SK-N-SH (cell line): ENCODE results near the gene BMPR1B. TPM values are rescaled to one million over a fixed set of nuclear protein-coding genes. Genes with fewer than 3 reads are reported as not detected.

Experiments
- CTCF ChIA-PET: fragments of 300-600, 350-600 bp; formaldehyde crosslinking; extraction: SDS; loops from one replicate; lab custom pipeline; 2021; lab: Yijun Ruan, JAX
- POLR2A ChIA-PET: fragments of 350-600 bp; sonication (Branson Sonifier 250); formaldehyde crosslinking; extraction: SDS; loops from one replicate; lab custom pipeline; 2020; ENCODE audit warnings: antibody characterized with exemption, inconsistent platforms; lab: Yijun Ruan, JAX
- DNase-seq: peaks from one replicate; pipeline ENCODE4 v3.0.0; 2012
- H2AFZ ChIP-seq: fragments of 200-600 bp; sonication (generic); 2 replicates; pipeline ENCODE4 v1.8.1; 2016; ENCODE audit warnings: antibody characterized with exemption, mild to moderate bottlenecking, low read depth
- H3F3A ChIP-seq: fragments of 200-600 bp; sonication (generic); replicated peaks from 2 replicates; pipeline ENCODE3; 2016; ENCODE audit warnings: antibody characterized with exemption, mild to moderate bottlenecking; ENCODE audit not compliant: insufficient read depth
- H3K27ac ChIP-seq, 2 experiments: fragments of 200-500 bp in 1 of 2; fragments of 200-600 bp in 1 of 2; sonication (Bioruptor generic) in 1 of 2; sonication (generic), shearing (Covaris generic) in 1 of 2; 2 replicates each; pipeline versions ENCODE4 v1.5.1 to v1.6.1; 2014 to 2016; ENCODE audit warnings: low read depth in 2 of 2, inconsistent platforms in 1 of 2, low read length in 1 of 2, mild to moderate bottlenecking in 1 of 2, mixed read lengths in 1 of 2
- H3K27me3 ChIP-seq: fragments of 200-600 bp; sonication (generic), shearing (Covaris generic); 2 replicates; pipeline ENCODE4 v1.6.1; 2016; ENCODE audit warnings: mixed run types; ENCODE audit not compliant: insufficient read depth
- H3K36me3 ChIP-seq, 2 experiments: fragments of 200-500 bp in 1 of 2; fragments of 200-600 bp in 1 of 2; sonication (Bioruptor generic) in 1 of 2; sonication (generic) in 1 of 2; replicated peaks in 1 of 2; 2 replicates each; pipeline versions ENCODE3 to v1.5.1; 2014 to 2016; ENCODE audit warnings: low read length in 1 of 2, mild to moderate bottlenecking in 1 of 2; ENCODE audit not compliant: insufficient read depth in 2 of 2, control insufficient read depth in 1 of 2
- H3K4me1 ChIP-seq, 2 experiments: fragments of 200-500 bp in 1 of 2; fragments of 200-600 bp in 1 of 2; sonication (Bioruptor generic) in 1 of 2; sonication (generic), shearing (Covaris generic) in 1 of 2; 2 replicates each; pipeline versions ENCODE4 v1.5.1 to v1.6.1; 2014 to 2016; ENCODE audit warnings: low read depth in 1 of 2, low read length in 1 of 2, mixed run types in 1 of 2; ENCODE audit not compliant: insufficient read depth in 2 of 2, control insufficient read depth in 1 of 2
- H3K4me2 ChIP-seq: fragments of 200-600 bp; sonication (generic), shearing (Covaris generic); 2 replicates; pipeline ENCODE4 v1.6.1; 2017; ENCODE audit warnings: mixed run types
- H3K4me3 ChIP-seq, 2 experiments: fragments of 200-500 bp in 1 of 2; fragments of 200-600 bp in 1 of 2; sonication (Bioruptor generic) in 1 of 2; sonication (generic), shearing (Covaris generic) in 1 of 2; 2 replicates each; pipeline versions ENCODE4 v1.5.1 to v1.8.1; 2014 to 2016; ENCODE audit warnings: low read depth in 2 of 2, inconsistent platforms in 1 of 2, low read length in 1 of 2, mild to moderate bottlenecking in 1 of 2, mixed read lengths in 1 of 2, moderate library complexity in 1 of 2
- H3K79me2 ChIP-seq: fragments of 200-600 bp; sonication (generic); 2 replicates; pipeline ENCODE4 v1.8.1; 2017; ENCODE audit warnings: mild to moderate bottlenecking; ENCODE audit not compliant: insufficient read depth
- H3K9ac ChIP-seq: fragments of 200-600 bp; sonication (generic); 2 replicates; pipeline ENCODE4 v1.6.1; 2017; ENCODE audit warnings: mixed run types
- H3K9me2 ChIP-seq: fragments of 200-600 bp; sonication (generic); 2 replicates; pipeline ENCODE4 v1.6.1; 2017; ENCODE audit warnings: mixed run types
- H3K9me3 ChIP-seq: fragments of 200-600 bp; sonication (generic); 2 replicates; pipeline ENCODE4 v1.6.1; 2017; ENCODE audit warnings: mixed run types, mild to moderate bottlenecking, moderate library complexity
- H4K20me1 ChIP-seq: fragments of 200-600 bp; sonication (generic); 2 replicates; pipeline ENCODE4 v1.6.1; 2017; ENCODE audit warnings: mild to moderate bottlenecking, mixed run types; ENCODE audit not compliant: insufficient read depth
- CHD2 ChIP-seq: fragments of 150-350 bp; IDR thresholded peaks from 2 replicates; pipeline ENCODE4 v1.6.1; 2018; ENCODE audit warnings: low read length; ENCODE audit not compliant: partially characterized antibody
- FOSL2 ChIP-seq: IDR thresholded peaks from 2 replicates; pipeline ENCODE4 v1.4.0; 2012; ENCODE audit warnings: low read depth, mild to moderate bottlenecking, moderate library complexity, borderline replicate concordance
- FOXJ3 ChIP-seq: sonication (generic); formaldehyde crosslinking; IDR thresholded peaks from 2 replicates; pipeline ENCODE4 v1.5.1; 2020; ENCODE audit warnings: mild to moderate bottlenecking, missing genetic modification reagents
- JUND ChIP-seq: IDR thresholded peaks from 2 replicates; pipeline ENCODE4 v1.4.0; 2012
- MXI1 ChIP-seq: IDR thresholded peaks from 2 replicates; pipeline ENCODE4 v1.6.1; 2012; ENCODE audit warnings: mild to moderate bottlenecking, low read depth, low read length, improper control_type of control experiment
- PBX3 ChIP-seq: IDR thresholded peaks from 2 replicates; pipeline ENCODE4; 2012
- RAD21 ChIP-seq: IDR thresholded peaks from 2 replicates; pipeline ENCODE4 v1.6.1; 2012; ENCODE audit warnings: mild to moderate bottlenecking, low read length
- RCOR1 ChIP-seq: fragments of 150-350 bp; IDR thresholded peaks from 2 replicates; pipeline ENCODE4 v1.6.1; 2017; ENCODE audit warnings: antibody characterized with exemption, low read length
- SIN3A ChIP-seq: IDR thresholded peaks from 2 replicates; pipeline ENCODE4 v1.6.1; 2012; ENCODE audit warnings: low read depth, mild to moderate bottlenecking, low read length, moderate library complexity, borderline replicate concordance
- TCF12 ChIP-seq: IDR thresholded peaks from 2 replicates; pipeline ENCODE4 v1.4.0; 2012
- USF1 ChIP-seq: IDR thresholded peaks from 2 replicates; pipeline ENCODE4 v1.4.0; 2012; ENCODE audit warnings: low read depth, borderline replicate concordance
- USF2 ChIP-seq: fragments of 150-350 bp; IDR thresholded peaks from 2 replicates; pipeline ENCODE4 v1.6.1; 2017; ENCODE audit warnings: antibody characterized with exemption, low read length, low read depth, borderline replicate concordance
- YY1 ChIP-seq: IDR thresholded peaks from 2 replicates; pipeline ENCODE4 v1.4.0; 2012; ENCODE audit warnings: low read depth, mild to moderate bottlenecking
- WGBS: methylation state at CpG from one replicate; pipeline ENCODE4 v1.1.6; 2017; ENCODE audit warnings: low lambda C conversion rate; 5-methylcytosine and 5-hydroxymethylcytosine counted together
- polyA plus RNA-seq, 3 experiments: library from polyadenylated mRNA; depleted of rRNA; stranded (reverse); fragments of >200 nt; gene quantifications; 2 replicates each; pipeline ENCODE4 v1.2.3, GENCODE V29; 2012
- TF ChIP-seq, protein P1 (sequence below): IDR thresholded peaks from 2 replicates; pipeline ENCODE4 v1.6.1; 2012; ENCODE audit warnings: mild to moderate bottlenecking, low read depth, low read length, moderate library complexity
- TF ChIP-seq, protein P2 (sequence below): IDR thresholded peaks from 2 replicates; pipeline ENCODE4 v1.4.0; 2012; ENCODE audit warnings: low read depth
- TF ChIP-seq, protein P3 (sequence below): fragments of 150-350 bp; IDR thresholded peaks from 2 replicates; pipeline ENCODE4 v1.6.1; 2016; ENCODE audit warnings: mild to moderate bottlenecking, low read depth, low read length

BMPR1B gene
- polyA plus RNA-seq, 1 of the 3 experiments (the other 2 are of a cell fraction) = 0.16 TPM

- no peak for TF ChIP-seq CHD2
- TF ChIP-seq, protein P1, sequence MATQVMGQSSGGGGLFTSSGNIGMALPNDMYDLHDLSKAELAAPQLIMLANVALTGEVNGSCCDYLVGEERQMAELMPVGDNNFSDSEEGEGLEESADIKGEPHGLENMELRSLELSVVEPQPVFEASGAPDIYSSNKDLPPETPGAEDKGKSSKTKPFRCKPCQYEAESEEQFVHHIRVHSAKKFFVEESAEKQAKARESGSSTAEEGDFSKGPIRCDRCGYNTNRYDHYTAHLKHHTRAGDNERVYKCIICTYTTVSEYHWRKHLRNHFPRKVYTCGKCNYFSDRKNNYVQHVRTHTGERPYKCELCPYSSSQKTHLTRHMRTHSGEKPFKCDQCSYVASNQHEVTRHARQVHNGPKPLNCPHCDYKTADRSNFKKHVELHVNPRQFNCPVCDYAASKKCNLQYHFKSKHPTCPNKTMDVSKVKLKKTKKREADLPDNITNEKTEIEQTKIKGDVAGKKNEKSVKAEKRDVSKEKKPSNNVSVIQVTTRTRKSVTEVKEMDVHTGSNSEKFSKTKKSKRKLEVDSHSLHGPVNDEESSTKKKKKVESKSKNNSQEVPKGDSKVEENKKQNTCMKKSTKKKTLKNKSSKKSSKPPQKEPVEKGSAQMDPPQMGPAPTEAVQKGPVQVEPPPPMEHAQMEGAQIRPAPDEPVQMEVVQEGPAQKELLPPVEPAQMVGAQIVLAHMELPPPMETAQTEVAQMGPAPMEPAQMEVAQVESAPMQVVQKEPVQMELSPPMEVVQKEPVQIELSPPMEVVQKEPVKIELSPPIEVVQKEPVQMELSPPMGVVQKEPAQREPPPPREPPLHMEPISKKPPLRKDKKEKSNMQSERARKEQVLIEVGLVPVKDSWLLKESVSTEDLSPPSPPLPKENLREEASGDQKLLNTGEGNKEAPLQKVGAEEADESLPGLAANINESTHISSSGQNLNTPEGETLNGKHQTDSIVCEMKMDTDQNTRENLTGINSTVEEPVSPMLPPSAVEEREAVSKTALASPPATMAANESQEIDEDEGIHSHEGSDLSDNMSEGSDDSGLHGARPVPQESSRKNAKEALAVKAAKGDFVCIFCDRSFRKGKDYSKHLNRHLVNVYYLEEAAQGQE = no peak
- no peak for TF ChIP-seq TCF12
Observed at GRCh38 chr4:94957030-94957429, 199.3 kb downstream of the BMPR1B start (continued).

GRCh38 chr4:94959307-94959706, 201.6 kb downstream of the BMPR1B start:
- H3K4me3 ChIP-seq = no peak overlapping the region
- TF ChIP-seq TCF12 (no peak), YY1 (no peak), FOSL2 (peak; percentile 18)
- H3K9ac ChIP-seq = no peak overlapping the region
- no peak overlapping the region for H3K4me2 ChIP-seq
- DNase-seq = no peak
- no peaks in the 10 kb centered on the region for H4K20me1 ChIP-seq
- ChIA-PET CTCF (no interaction called here), POLR2A (no interaction called here)
- H3K79me2 ChIP-seq = no peaks in the 10 kb centered on the region
- no peaks in the 10 kb centered on the region for H3K36me3 ChIP-seq
- H3K9me2 ChIP-seq = no peaks in the 10 kb centered on the region
- no peaks in the 10 kb centered on the region for H3K27me3 ChIP-seq
- no peak overlapping the region for H3K27ac ChIP-seq
- H3K4me1 ChIP-seq = no peaks in the 10 kb centered on the region; a peak in 1 of 4 replicates
- 53% methylated on average over 1 of the region's 1 CpG for WGBS
- H2AFZ ChIP-seq = no peak overlapping the region
- no peaks in the 10 kb centered on the region for H3F3A ChIP-seq
- H3K9me3 ChIP-seq = no peaks in the 10 kb centered on the region

DNA sequence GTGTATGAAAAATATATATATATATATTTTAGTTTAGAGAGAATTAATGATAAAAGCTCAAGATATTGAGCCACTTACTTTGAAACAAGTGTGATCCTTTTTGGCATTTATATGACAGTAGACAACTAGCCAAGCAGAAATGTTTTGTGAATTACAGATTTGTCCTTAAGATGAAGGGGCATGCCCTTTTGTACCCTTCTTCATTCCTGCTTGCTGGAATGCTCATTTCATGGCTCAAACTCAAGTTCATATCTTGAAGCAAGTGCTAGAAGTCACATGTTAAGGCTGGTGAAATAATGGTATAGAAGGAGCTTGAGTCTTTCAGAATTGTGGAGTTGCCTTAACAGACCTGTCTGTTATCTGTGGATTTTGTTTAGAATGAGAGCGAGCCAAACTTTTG, 203.0 kb downstream of the BMPR1B start:
- DNase-seq = no peak
- H3K4me3 ChIP-seq = no peak overlapping the region
- POLR2A ChIA-PET = interaction anchor here (0.7 kb wide), 1 partner anchor 203 kb away, joined by 3 read pairs; the partner anchor contains the start of gene BMPR1B
- 93% methylated on average over 1 of the region's 1 CpG for WGBS
- no peaks in the 10 kb centered on the region; a peak in 1 of 4 replicates for H3K4me1 ChIP-seq
- no peaks in the 10 kb centered on the region for H3K27me3 ChIP-seq
- H3K9ac ChIP-seq = no peak overlapping the region
- TF ChIP-seq, protein P2, sequence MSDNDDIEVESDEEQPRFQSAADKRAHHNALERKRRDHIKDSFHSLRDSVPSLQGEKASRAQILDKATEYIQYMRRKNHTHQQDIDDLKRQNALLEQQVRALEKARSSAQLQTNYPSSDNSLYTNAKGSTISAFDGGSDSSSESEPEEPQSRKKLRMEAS = no peak
- TF ChIP-seq, protein P3, sequence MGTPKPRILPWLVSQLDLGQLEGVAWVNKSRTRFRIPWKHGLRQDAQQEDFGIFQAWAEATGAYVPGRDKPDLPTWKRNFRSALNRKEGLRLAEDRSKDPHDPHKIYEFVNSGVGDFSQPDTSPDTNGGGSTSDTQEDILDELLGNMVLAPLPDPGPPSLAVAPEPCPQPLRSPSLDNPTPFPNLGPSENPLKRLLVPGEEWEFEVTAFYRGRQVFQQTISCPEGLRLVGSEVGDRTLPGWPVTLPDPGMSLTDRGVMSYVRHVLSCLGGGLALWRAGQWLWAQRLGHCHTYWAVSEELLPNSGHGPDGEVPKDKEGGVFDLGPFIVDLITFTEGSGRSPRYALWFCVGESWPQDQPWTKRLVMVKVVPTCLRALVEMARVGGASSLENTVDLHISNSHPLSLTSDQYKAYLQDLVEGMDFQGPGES = no peak
- no peak for TF ChIP-seq JUND
- no peak for TF ChIP-seq USF1
- no peak for TF ChIP-seq MXI1
- TF ChIP-seq RCOR1 = no peak
- TF ChIP-seq CHD2 = no peak
- TF ChIP-seq RAD21 = no peak
- no peak for TF ChIP-seq PBX3
- no peak for TF ChIP-seq FOXJ3 (CRISPR knock-in tag)
- no peak for TF ChIP-seq USF2
- no peak for TF ChIP-seq SIN3A
- TF ChIP-seq, all 33 proteins: peak for 0
- CTCF ChIA-PET = interaction anchor here (1.1 to 1.2 kb wide), 2 partner anchors 15 to 16 kb away, joined by 3 read pairs; no protein-coding TSS in a partner anchor
- Histone ChIP-seq H2AFZ (no peak overlapping the region; the same call in 1 of the 2 replicates), H3K9me3 (no peaks in the 10 kb centered on the region), H3K4me2 (no peak overlapping the region), H3K36me3 (no peaks in the 10 kb centered on the region), H3K9me2 (no peaks in the 10 kb centered on the region), H3K27ac (no peak overlapping the region), H3K79me2 (no peaks in the 10 kb centered on the region), H3F3A (no peaks in the 10 kb centered on the region), H4K20me1 (no peaks in the 10 kb centered on the region)
